Measurements from ENCODE around the gene RRP12.
"Not testable (repeated sequence)": the region's sequence is repeated elsewhere in the genome, so short reads cannot be mapped to it uniquely, and the experiment has no call there.

RRP12 gene

GRCh38 chr10:97425964-97426775 lies 25.0 kb upstream of the RRP12 start, which contains the start of gene PGAM1:
Gene PGAM1 (plus strand): TSS chr10:97426191. CDS start chr10:97426308, 117 bp downstream.
- peak; percentile 85 for DNase-seq (ENCODE audit: low read depth)
- H3K4me3 ChIP-seq (ENCODE audit: control insufficient read depth, low read depth, low read length), result peak within 1 kb of the TSS; percentile 65
- peak; percentile 75 for TF ChIP-seq CTCF (IDR thresholded peaks at IDR 0.05; ENCODE audit: control insufficient read depth, insufficient read depth, low read depth, low read length, missing control alignments)

- not testable (repeated sequence) for DNase-seq (ENCODE audit: low read depth); H3K4me3 ChIP-seq (ENCODE audit: control insufficient read depth, low read depth, low read length)
Observed at GRCh38 chr10:97423757-97424098, 22.6 kb upstream of the RRP12 start.

- no peak for DNase-seq (ENCODE audit: low read depth)
- no peak for TF ChIP-seq CTCF (IDR thresholded peaks at IDR 0.05; ENCODE audit: control insufficient read depth, insufficient read depth, low read depth, low read length, missing control alignments)
- no peak overlapping the region for H3K4me3 ChIP-seq (ENCODE audit: control insufficient read depth, low read depth, low read length)
Observed at GRCh38 chr10:97416565-97416964, 15.4 kb upstream of the RRP12 start.

GRCh38 chr10:97412891-97413304 lies 11.8 kb upstream of the RRP12 start:
- TF ChIP-seq CTCF (IDR thresholded peaks at IDR 0.05; ENCODE audit: control insufficient read depth, insufficient read depth, low read depth, low read length, missing control alignments), result no peak
- no peak for DNase-seq (ENCODE audit: low read depth)
- H3K4me3 ChIP-seq (ENCODE audit: control insufficient read depth, low read depth, low read length), result no peak overlapping the region

GRCh38 chr10:97411406-97411805 lies 10.3 kb upstream of the RRP12 start:
- no peak for DNase-seq (ENCODE audit: low read depth)

GRCh38 chr10:97408496-97408992 lies 7.4 kb upstream of the RRP12 start:
- H3K4me3 ChIP-seq (ENCODE audit: control insufficient read depth, low read depth, low read length), result no peak overlapping the region
- no peak for TF ChIP-seq CTCF (IDR thresholded peaks at IDR 0.05; ENCODE audit: control insufficient read depth, insufficient read depth, low read depth, low read length, missing control alignments)
- DNase-seq (ENCODE audit: low read depth), result no peak

More at GRCh38 chr10:97411406-97411805, 10.3 kb upstream of the RRP12 start:
- no peak overlapping the region for H3K4me3 ChIP-seq (ENCODE audit: control insufficient read depth, low read depth, low read length)
- no peak for TF ChIP-seq CTCF (IDR thresholded peaks at IDR 0.05; ENCODE audit: control insufficient read depth, insufficient read depth, low read depth, low read length, missing control alignments)

GRCh38 chr10:97407952-97408248 lies 6.8 kb upstream of the RRP12 start:
- H3K4me3 ChIP-seq (ENCODE audit: control insufficient read depth, low read depth, low read length), result no peak overlapping the region
- no peak for TF ChIP-seq CTCF (IDR thresholded peaks at IDR 0.05; ENCODE audit: control insufficient read depth, insufficient read depth, low read depth, low read length, missing control alignments)
- no peak for DNase-seq (ENCODE audit: low read depth)

Data from AG09309 (cell line).